Upper lobe of right lung (tissue), 1 donor: Measurements from ENCODE around the gene ELMOD1. TPM values are rescaled to one million over a fixed set of nuclear protein-coding genes. Genes with fewer than 3 reads are reported as not detected.

Experiments used
- ATAC-seq: fragments of 200-7000 bp; cut with Tn5 transposase; one replicate; pipeline ENCODE4 v1.9.1; 2020; ENCODE audit warnings: mild to moderate bottlenecking, moderate library complexity
- DNase-seq: peaks from one replicate; pipeline ENCODE4 v3.0.0-alpha.2; 2020
- H3K27ac ChIP-seq: fragments of 200-600 bp; one replicate; pipeline ENCODE4 v1.8.0; 2022
- H3K27me3 ChIP-seq: fragments of 200-600 bp; one replicate; pipeline ENCODE4 v1.8.0; 2022; ENCODE audit warnings: mild to moderate bottlenecking
- H3K36me3 ChIP-seq: fragments of 200-600 bp; one replicate; pipeline ENCODE4 v1.8.0; 2022
- H3K4me1 ChIP-seq: fragments of 200-600 bp; one replicate; pipeline ENCODE4 v1.8.0; 2022
- H3K4me3 ChIP-seq: fragments of 200-600 bp; one replicate; pipeline ENCODE4 v1.8.0; 2022; ENCODE audit warnings: mild to moderate bottlenecking
- H3K9me3 ChIP-seq: fragments of 200-600 bp; one replicate; pipeline ENCODE4 v1.8.0; 2022
- CTCF ChIP-seq: fragments of 200-600 bp; IDR thresholded peaks from one replicate; pipeline ENCODE4 v1.8.0; 2022; ENCODE audit warnings: antibody characterized with exemption
- intact Hi-C: fragments of 100-400 bp; cut with DNase I; formaldehyde crosslinking; loops from one replicate; pipeline ENCODE4 v1.11.0; 2022
- total RNA-seq: library from RNA; stranded (reverse); fragmentation: NEBNext Ultra II Directional; extraction: Animal tissue kit (Norgen Biotek cat#: 25700); gene quantifications from one replicate; pipeline ENCODE4 v1.2.1, GENCODE V29; 2021
- donor health status: DM: no; HTN: yes; CAD: no; lungs with severe emphysema.

The ELMOD1 gene
- total RNA-seq, 1 donor from 2014 or later = 2.8 TPM

- intact Hi-C loops = no loop called here
- H3K9me3 ChIP-seq = no peaks in the 10 kb centered on the region
- no peak for TF ChIP-seq CTCF
- H3K4me1 ChIP-seq = no peaks in the 10 kb centered on the region
- ATAC-seq (no peak), DNase-seq (no peak)
- H3K36me3 ChIP-seq = no peaks in the 10 kb centered on the region
- no peak overlapping the region for H3K27ac ChIP-seq
- no peaks in the 10 kb centered on the region for H3K27me3 ChIP-seq
- no peak overlapping the region for H3K4me3 ChIP-seq
Observed at GRCh38 chr11:107666911-107667613, 76.1 kb downstream of the ELMOD1 start.

- DNase-seq (no peak), ATAC-seq (no peak)
- TF ChIP-seq CTCF = no peak
- intact Hi-C loops = no loop called here
- H3K4me1 ChIP-seq = no peaks in the 10 kb centered on the region
- no peak overlapping the region for H3K27ac ChIP-seq
- H3K27me3 ChIP-seq = no peaks in the 10 kb centered on the region
- no peaks in the 10 kb centered on the region for H3K9me3 ChIP-seq
- H3K4me3 ChIP-seq = no peak overlapping the region
- H3K36me3 ChIP-seq = no peaks in the 10 kb centered on the region
Observed at GRCh38 chr11:107669191-107669740, 78.3 kb downstream of the ELMOD1 start.

- Histone ChIP-seq H3K27ac (no peak overlapping the region), H3K4me3 (no peak overlapping the region), H3K36me3 (no peaks in the 10 kb centered on the region), H3K27me3 (no peaks in the 10 kb centered on the region), H3K4me1 (no peaks in the 10 kb centered on the region), H3K9me3 (no peaks in the 10 kb centered on the region)
- intact Hi-C loops = no loop called here
- DNase-seq (no peak), ATAC-seq (no peak)
- no peak for TF ChIP-seq CTCF
Observed at GRCh38 chr11:107669893-107670601, 79.1 kb downstream of the ELMOD1 start.

- no peaks in the 10 kb centered on the region for H3K36me3 ChIP-seq
- no peak for DNase-seq
- H3K27ac ChIP-seq = no peak overlapping the region
- H3K27me3 ChIP-seq = no peaks in the 10 kb centered on the region
- no peak for TF ChIP-seq CTCF
- H3K9me3 ChIP-seq = no peaks in the 10 kb centered on the region
- no peak overlapping the region for H3K4me3 ChIP-seq
- intact Hi-C loops = no loop called here
- ATAC-seq = no peak
- H3K4me1 ChIP-seq = no peaks in the 10 kb centered on the region
Observed at GRCh38 chr11:107675902-107676301, 85.0 kb downstream of the ELMOD1 start.

- TF ChIP-seq CTCF = no peak
- Histone ChIP-seq H3K27me3 (no peaks in the 10 kb centered on the region), H3K4me1 (no peaks in the 10 kb centered on the region), H3K4me3 (no peak overlapping the region), H3K36me3 (no peaks in the 10 kb centered on the region), H3K27ac (no peak overlapping the region), H3K9me3 (no peaks in the 10 kb centered on the region)
- DNase-seq (no peak), ATAC-seq (no peak)
- intact Hi-C loops = no loop called here
Observed at GRCh38 chr11:107676336-107677057, 85.5 kb downstream of the ELMOD1 start.
